HEK293 (cell line): ENCODE results near the gene LTBP1.

Experiments
- CTCF ChIA-PET: fragments of 350-600 bp; formaldehyde crosslinking; extraction: SDS; loops from one replicate; lab custom pipeline; 2021; ENCODE audit warnings: antibody characterized with exemption; lab: Yijun Ruan, JAX
- POLR2A ChIA-PET: fragments of 300-600 bp; formaldehyde crosslinking; extraction: SDS; loops from one replicate; lab custom pipeline; 2020; ENCODE audit warnings: antibody characterized with exemption, inconsistent platforms; lab: Yijun Ruan, JAX
- H3K27ac ChIP-seq: fragments of 200-500 bp; sonication (Bioruptor generic); 2 replicates; pipeline ENCODE4 v1.5.1; 2014; ENCODE audit warnings: low read depth, low read length, control low read depth, inconsistent platforms; ENCODE audit errors: extremely low read depth
- H3K36me3 ChIP-seq, 2 experiments: fragments of 200-500 bp in 1 of 2; sonication (Bioruptor generic) in 1 of 2; 1 replicate in 1 of 2; 2 replicates in 1 of 2; pipeline ENCODE4 v1.5.1; 2014 to 2017; ENCODE audit warnings: inconsistent platforms in 2 of 2, low read length in 2 of 2; ENCODE audit not compliant: control insufficient read depth in 2 of 2, insufficient read depth in 1 of 2
- H3K4me1 ChIP-seq: fragments of 200-500 bp; sonication (Bioruptor generic); 2 replicates; pipeline ENCODE4 v1.5.1; 2014; ENCODE audit warnings: mild to moderate bottlenecking, low read length, inconsistent platforms; ENCODE audit not compliant: control insufficient read depth, insufficient read depth
- H3K4me3 ChIP-seq: 2 replicates; pipeline ENCODE4 v1.5.1; 2011; ENCODE audit warnings: low read depth, mild to moderate bottlenecking, control low read depth, low read length, moderate library complexity
- H3K9me3 ChIP-seq: fragments of 200-500 bp; sonication (Bioruptor generic); 2 replicates; pipeline ENCODE4 v1.5.1; 2014; ENCODE audit warnings: low read depth, low read length, inconsistent platforms; ENCODE audit not compliant: control insufficient read depth, insufficient read depth
- GLIS2 ChIP-seq: fragments of 450-650 bp; formaldehyde crosslinking; IDR thresholded peaks from 2 replicates; pipeline ENCODE4 v1.5.1; 2016; ENCODE audit warnings: missing biosample characterization, missing genetic modification characterization
- OSR2 ChIP-seq: fragments of 450-650 bp; formaldehyde crosslinking; IDR thresholded peaks from 2 replicates; pipeline ENCODE4 v1.5.1; 2016; ENCODE audit warnings: missing biosample characterization, missing genetic modification characterization
- SCRT2 ChIP-seq: fragments of 450-650 bp; formaldehyde crosslinking; IDR thresholded peaks from 2 replicates; pipeline ENCODE4 v1.5.1; 2016; ENCODE audit warnings: missing biosample characterization, missing genetic modification characterization
- SETDB1 ChIP-seq: IDR thresholded peaks from one replicate; pipeline ENCODE4 v1.6.1; 2017; ENCODE audit warnings: mild to moderate bottlenecking, low read length, moderate library complexity, mixed read lengths; ENCODE audit not compliant: insufficient read length
- SP2 ChIP-seq: fragments of 450-650 bp; formaldehyde crosslinking; IDR thresholded peaks from 2 replicates; pipeline ENCODE4 v1.5.1; 2016; ENCODE audit warnings: missing biosample characterization, missing genetic modification characterization
- SP7 ChIP-seq: fragments of 450-650 bp; formaldehyde crosslinking; IDR thresholded peaks from 2 replicates; pipeline ENCODE4 v1.5.1; 2016; ENCODE audit warnings: missing biosample characterization, missing genetic modification characterization
- YY2 ChIP-seq: fragments of 450-650 bp; formaldehyde crosslinking; IDR thresholded peaks from 2 replicates; pipeline ENCODE4 v1.5.1; 2016; ENCODE audit warnings: missing biosample characterization, missing genetic modification characterization
- ZBTB44 ChIP-seq: fragments of 450-650 bp; IDR thresholded peaks from 2 replicates; pipeline ENCODE4 v1.5.1; 2018; ENCODE audit warnings: missing biosample characterization, mild to moderate bottlenecking, missing genetic modification characterization
- ZBTB48 ChIP-seq: fragments of 450-650 bp; formaldehyde crosslinking; IDR thresholded peaks from 2 replicates; pipeline ENCODE4 v1.5.1; 2016; ENCODE audit warnings: missing biosample characterization, missing genetic modification characterization
- ZNF169 ChIP-seq: fragments of 450-650 bp; formaldehyde crosslinking; IDR thresholded peaks from 2 replicates; pipeline ENCODE4 v1.5.1; 2016; ENCODE audit warnings: missing biosample characterization, missing genetic modification characterization
- ZNF404 ChIP-seq: fragments of 450-650 bp; formaldehyde crosslinking; IDR thresholded peaks from 2 replicates; pipeline ENCODE4 v1.5.1; 2017; ENCODE audit warnings: missing biosample characterization, missing genetic modification characterization
- ZNF513 ChIP-seq: fragments of 450-650 bp; IDR thresholded peaks from 2 replicates; pipeline ENCODE4 v1.5.1; 2018; ENCODE audit warnings: missing biosample characterization, missing genetic modification characterization
- ZNF530 ChIP-seq: fragments of 450-650 bp; formaldehyde crosslinking; IDR thresholded peaks from 2 replicates; pipeline ENCODE4 v1.5.1; 2016; ENCODE audit warnings: low read depth, missing biosample characterization, missing genetic modification characterization
- ZNF561 ChIP-seq: fragments of 450-650 bp; IDR thresholded peaks from 2 replicates; pipeline ENCODE4 v1.5.1; 2018; ENCODE audit warnings: missing biosample characterization, missing genetic modification characterization, borderline replicate concordance
- ZNF596 ChIP-seq: fragments of 450-650 bp; IDR thresholded peaks from 2 replicates; pipeline ENCODE4 v1.5.0; 2018; ENCODE audit warnings: missing biosample characterization, mild to moderate bottlenecking, missing genetic modification characterization, moderate library complexity
- ZNF639 ChIP-seq: fragments of 450-650 bp; formaldehyde crosslinking; IDR thresholded peaks from 2 replicates; pipeline ENCODE4 v1.5.1; 2016; ENCODE audit warnings: missing biosample characterization, missing genetic modification characterization
- ZNF654 ChIP-seq: fragments of 450-650 bp; formaldehyde crosslinking; IDR thresholded peaks from 2 replicates; pipeline ENCODE4 v1.5.1; 2016; ENCODE audit warnings: low read depth, missing biosample characterization, missing genetic modification characterization
- ZNF658 ChIP-seq: fragments of 450-650 bp; formaldehyde crosslinking; IDR thresholded peaks from 2 replicates; pipeline ENCODE4; 2016; ENCODE audit warnings: missing biosample characterization, missing genetic modification characterization
- ZNF701 ChIP-seq: fragments of 450-650 bp; formaldehyde crosslinking; IDR thresholded peaks from 2 replicates; pipeline ENCODE4 v1.5.1; 2016; ENCODE audit warnings: missing biosample characterization, missing genetic modification characterization
- ZNF747 ChIP-seq: fragments of 450-650 bp; formaldehyde crosslinking; IDR thresholded peaks from 2 replicates; pipeline ENCODE4 v1.5.1; 2016; ENCODE audit warnings: missing biosample characterization, missing genetic modification characterization
- ZNF785 ChIP-seq: fragments of 450-650 bp; formaldehyde crosslinking; IDR thresholded peaks from 2 replicates; pipeline ENCODE4 v1.5.1; 2016; ENCODE audit warnings: missing biosample characterization, missing genetic modification characterization
- ZXDB ChIP-seq: fragments of 450-650 bp; formaldehyde crosslinking; IDR thresholded peaks from 2 replicates; pipeline ENCODE4 v1.5.1; 2016; ENCODE audit warnings: missing biosample characterization, missing genetic modification characterization

Gene LTBP1

GRCh38 chr2:33184041-33184440 lies 237.3 kb downstream of the LTBP1 start (continued):
- no peak for TF ChIP-seq ZNF596 (tag by site-specific recombination)

- H3K9me3 ChIP-seq: no peaks in the 10 kb centered on the region
- POLR2A ChIA-PET: no interaction called here
- H3K36me3 ChIP-seq: peaks cover 0 to 9% of the 10 kb centered on the region in 2 experiments; a peak in 1 of 3 replicates
- TF ChIP-seq ZBTB48 (tag by site-specific recombination): no peak
- no peak for TF ChIP-seq ZNF654 (tag by site-specific recombination)
- TF ChIP-seq ZNF639 (tag by site-specific recombination): no peak
- no peak for TF ChIP-seq ZNF404 (tag by site-specific recombination)
- TF ChIP-seq ZNF747 (tag by site-specific recombination): no peak
- no peak for TF ChIP-seq SP2 (tag by site-specific recombination)
- no peak for TF ChIP-seq ZNF701 (tag by site-specific recombination)
- TF ChIP-seq SETDB1: no peak
- TF ChIP-seq ZNF658 (tag by site-specific recombination): no peak
- TF ChIP-seq YY2 (tag by site-specific recombination): no peak
- no peak for TF ChIP-seq ZNF513
- TF ChIP-seq ZNF596 (tag by site-specific recombination): no peak
- TF ChIP-seq OSR2 (tag by site-specific recombination): no peak
- TF ChIP-seq ZXDB (tag by site-specific recombination): no peak
- no peak for TF ChIP-seq ZNF169 (tag by site-specific recombination)
- no peak for TF ChIP-seq ZNF785 (tag by site-specific recombination)
- TF ChIP-seq SP7 (tag by site-specific recombination): no peak
- no peak for TF ChIP-seq ZBTB44 (tag by site-specific recombination)
- no peak for TF ChIP-seq SCRT2 (tag by site-specific recombination)
- TF ChIP-seq ZNF561: no peak
- CTCF ChIA-PET: interaction anchor here (0.6 to 0.7 kb wide), 2 partner anchors 78 to 222 kb away, joined by 3 read pairs; no protein-coding TSS in a partner anchor
- H3K4me3 ChIP-seq: no peak overlapping the region
- peaks cover 2% of the 10 kb centered on the region; the same call in 1 of the 2 replicates for H3K4me1 ChIP-seq
- no peak overlapping the region for H3K27ac ChIP-seq
These were observed 240.2 kb downstream of the LTBP1 start for GRCh38 chr2:33186937-33187336.

- ChIA-PET CTCF (interaction anchor here (0.6 kb wide), 1 partner anchor 31 kb away, joined by 3 read pairs; no protein-coding TSS in a partner anchor), POLR2A (no interaction called here)
These were observed 242.0 kb downstream of the LTBP1 start for GRCh38 chr2:33188799-33189198.

More at GRCh38 chr2:33188799-33189198, 242.0 kb downstream of the LTBP1 start:
- peaks cover 2% of the 10 kb centered on the region; the same call in 1 of the 2 replicates for H3K4me1 ChIP-seq
- peaks cover 0 to 9% of the 10 kb centered on the region in 2 experiments; a peak in 1 of 3 replicates for H3K36me3 ChIP-seq
- no peaks in the 10 kb centered on the region for H3K9me3 ChIP-seq
- H3K4me3 ChIP-seq: no peak overlapping the region
- H3K27ac ChIP-seq: no peak overlapping the region
- no peak for TF ChIP-seq ZNF530
- no peak for TF ChIP-seq ZNF513
- no peak for TF ChIP-seq GLIS2 (tag by site-specific recombination)
